GM12801 (cell line): ENCODE results near the gene PPFIBP1.

ENCODE experiments used
- CTCF ChIP-seq: IDR thresholded peaks from one replicate; pipeline ENCODE4 v1.5.1; 2011; ENCODE audit warnings: control low read depth; ENCODE audit not compliant: insufficient read length; ENCODE audit errors: extremely low read depth

PPFIBP1 gene

DNA sequence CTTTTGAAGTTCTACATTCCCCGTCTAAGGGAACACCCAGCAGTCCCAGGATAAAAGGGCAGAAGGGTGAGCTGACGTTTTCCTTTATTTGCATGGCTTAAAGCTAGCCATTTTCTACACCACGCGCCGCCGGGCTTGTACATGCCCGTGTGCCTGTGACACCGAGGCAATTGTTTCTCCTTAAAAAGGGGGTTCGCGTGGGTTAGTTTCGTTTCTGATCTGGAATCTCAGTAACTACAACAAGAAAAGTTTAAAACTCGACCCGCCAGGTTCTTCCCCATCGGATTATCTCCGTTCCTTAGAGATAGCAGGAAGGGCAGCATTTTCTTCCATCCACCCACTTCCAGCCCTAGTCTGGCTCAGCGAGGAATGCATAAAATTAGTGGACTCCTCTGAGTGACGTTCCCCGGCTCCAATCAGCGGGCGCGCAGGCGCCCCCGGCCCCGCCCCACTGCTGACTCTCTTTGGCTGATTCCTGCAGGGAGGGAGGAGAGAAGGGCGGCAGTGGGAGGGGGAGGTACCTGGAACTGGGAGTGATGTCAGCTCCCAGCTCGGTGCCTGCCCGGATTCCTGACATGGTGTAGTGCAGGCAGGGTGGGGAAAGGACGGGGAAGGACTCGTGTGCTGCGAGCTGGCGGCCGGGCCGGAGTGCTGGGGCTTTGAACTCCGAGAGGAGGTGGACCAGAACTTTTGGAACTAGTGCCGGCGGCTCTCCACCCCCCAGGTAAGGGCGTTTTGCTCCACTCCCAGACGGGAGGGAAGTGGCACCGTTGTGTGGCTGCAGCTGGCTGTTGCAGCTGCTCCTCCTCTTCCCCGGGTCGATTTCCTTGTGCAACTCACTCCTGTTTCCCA is at the start of gene PPFIBP1:
Gene PPFIBP1 (plus strand): TSS at position 565 of the 852 bp plus-strand sequence. CDS start 109,191 bp downstream, outside the sequence.
- TF ChIP-seq CTCF: no peak

GRCh38 chr12:27474344-27474743 is 49.7 kb upstream of the PPFIBP1 start:
- TF ChIP-seq CTCF: no peak

- TF ChIP-seq CTCF: no peak
These were observed 47.0 kb upstream of the PPFIBP1 start for GRCh38 chr12:27477049-27477448.

GRCh38 chr12:27478949-27479348 is 45.1 kb upstream of the PPFIBP1 start:
- no peak for TF ChIP-seq CTCF

DNA sequence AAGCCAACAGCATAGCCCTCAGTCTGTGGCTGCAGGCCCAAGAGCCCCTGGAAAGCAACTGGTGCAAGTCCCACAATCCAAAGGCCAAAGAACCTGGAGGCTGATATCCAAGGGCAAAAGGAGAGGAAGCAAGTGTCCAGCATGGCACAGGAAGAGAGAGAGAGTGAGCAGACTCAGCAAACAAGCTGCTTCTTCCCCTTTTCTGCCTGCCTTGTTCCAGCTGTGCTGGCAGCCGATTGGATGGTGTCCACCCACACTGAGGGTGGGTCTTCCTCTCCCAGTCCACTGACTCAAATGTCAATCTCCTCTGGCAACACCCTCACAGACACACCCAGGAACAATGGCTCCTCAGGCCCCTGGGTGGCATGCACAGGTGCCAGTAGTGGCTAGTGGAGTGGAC is 44.0 kb upstream of the PPFIBP1 start:
- TF ChIP-seq CTCF: no peak

GRCh38 chr12:27486961-27487360 is 37.0 kb upstream of the PPFIBP1 start:
- TF ChIP-seq CTCF: no peak

- no peak for TF ChIP-seq CTCF
These were observed 35.5 kb upstream of the PPFIBP1 start for GRCh38 chr12:27488479-27488878.
